Esophagus squamous epithelium (tissue), 4 donors: Measurements from ENCODE around the gene SYNRG.

ENCODE experiments used
- CTCF ChIP-seq, 6 experiments: fragments of 450-650 bp in 4 of 6; fragments of 200-600 bp in 2 of 6; sonication (generic) in 2 of 6; IDR thresholded peaks; one replicate each; pipeline ENCODE4 v1.5.1; 2016 to 2019; ENCODE audit warnings: antibody characterized with exemption in 6 of 6, mild to moderate bottlenecking in 4 of 6, moderate library complexity in 4 of 6
- POLR2A ChIP-seq, 4 donors: fragments of 450-650 bp; IDR thresholded peaks; one replicate each; pipeline ENCODE4 v1.6.1; 2017; ENCODE audit warnings: antibody characterized with exemption in 4 of 4, mild to moderate bottlenecking in 4 of 4, moderate library complexity in 3 of 4

- TF ChIP-seq CTCF (IDR thresholded peaks at IDR 0.05) (no peak), POLR2A (IDR thresholded peaks at IDR 0.05) (no peak)
These were observed 53.8 kb downstream of the SYNRG start for GRCh38 chr17:37555386-37555785.
